IPS-18a (cell line): ENCODE data around the gene STX16.

ENCODE experiments used
- H3K27ac ChIP-seq: one replicate; pipeline ENCODE4 v1.5.1; 2013; ENCODE audit warnings: low read length
- H3K27me3 ChIP-seq: one replicate; pipeline ENCODE4 v1.6.1; 2013; ENCODE audit warnings: mild to moderate bottlenecking, low read length; ENCODE audit not compliant: control insufficient read depth, insufficient read depth
- H3K36me3 ChIP-seq: one replicate; pipeline ENCODE4 v1.6.1; 2013; ENCODE audit warnings: low read depth, low read length; ENCODE audit not compliant: control insufficient read depth
- H3K4me1 ChIP-seq: one replicate; pipeline ENCODE4 v1.6.1; 2013; ENCODE audit warnings: low read depth, low read length; ENCODE audit not compliant: control insufficient read depth
- H3K4me3 ChIP-seq: one replicate; pipeline ENCODE4 v1.5.1; 2013; ENCODE audit warnings: low read length
- H3K9ac ChIP-seq: one replicate; pipeline ENCODE4 v1.6.1; 2013; ENCODE audit warnings: mild to moderate bottlenecking, low read length, moderate library complexity
- H3K9me3 ChIP-seq: one replicate; pipeline ENCODE4 v1.6.1; 2013; ENCODE audit warnings: low read depth, low read length; ENCODE audit not compliant: control insufficient read depth

The STX16 gene, protein sequence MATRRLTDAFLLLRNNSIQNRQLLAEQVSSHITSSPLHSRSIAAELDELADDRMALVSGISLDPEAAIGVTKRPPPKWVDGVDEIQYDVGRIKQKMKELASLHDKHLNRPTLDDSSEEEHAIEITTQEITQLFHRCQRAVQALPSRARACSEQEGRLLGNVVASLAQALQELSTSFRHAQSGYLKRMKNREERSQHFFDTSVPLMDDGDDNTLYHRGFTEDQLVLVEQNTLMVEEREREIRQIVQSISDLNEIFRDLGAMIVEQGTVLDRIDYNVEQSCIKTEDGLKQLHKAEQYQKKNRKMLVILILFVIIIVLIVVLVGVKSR

DNA sequence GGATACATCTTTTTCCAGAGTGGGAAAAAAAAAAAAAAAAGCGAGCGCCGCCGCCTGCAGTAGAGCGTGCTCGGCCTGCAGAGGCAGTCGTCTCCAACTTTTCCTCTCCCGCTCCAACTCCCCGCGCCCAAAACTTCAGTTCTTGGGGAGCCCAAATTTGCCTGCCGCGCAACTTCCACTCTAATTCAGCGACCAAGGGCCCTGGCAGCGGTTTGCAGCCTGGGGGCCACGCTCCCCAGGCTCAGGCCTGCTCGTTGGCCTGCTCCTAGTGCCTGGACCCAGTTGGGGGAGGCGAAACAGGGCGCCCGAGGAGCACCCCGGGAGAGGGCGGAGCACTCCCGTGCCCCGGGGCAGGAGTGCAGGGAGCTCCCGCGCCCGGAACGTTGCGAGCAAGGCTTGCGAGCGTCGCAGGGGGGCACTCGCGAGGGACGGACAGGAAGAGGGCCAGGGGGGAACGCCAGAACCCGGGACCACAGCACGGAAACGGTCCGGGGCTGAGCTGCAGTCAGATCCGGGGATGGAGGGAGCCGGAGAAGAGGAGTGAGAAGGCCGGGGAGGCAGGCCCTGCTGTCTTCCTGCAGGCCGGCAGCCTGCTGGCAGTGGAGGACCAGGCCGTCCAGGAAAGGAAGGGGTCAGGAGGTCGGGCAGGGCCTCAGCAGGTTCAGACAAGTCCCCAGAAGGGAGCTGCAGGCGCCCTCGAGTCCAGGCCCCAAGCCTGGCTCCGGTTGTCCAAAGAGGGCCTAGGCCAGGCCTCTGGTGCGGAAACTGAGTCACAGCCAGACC, at the start of gene STX16:
TSS of gene STX16 (plus strand) at position 508 of the 783 bp plus-strand sequence. CDS start 724 bp downstream, outside the sequence.
- H3K4me1 ChIP-seq, result peaks cover 39% of the 10 kb centered on the region
- peak within 1 kb of the TSS; percentile 93 for H3K27ac ChIP-seq

DNA sequence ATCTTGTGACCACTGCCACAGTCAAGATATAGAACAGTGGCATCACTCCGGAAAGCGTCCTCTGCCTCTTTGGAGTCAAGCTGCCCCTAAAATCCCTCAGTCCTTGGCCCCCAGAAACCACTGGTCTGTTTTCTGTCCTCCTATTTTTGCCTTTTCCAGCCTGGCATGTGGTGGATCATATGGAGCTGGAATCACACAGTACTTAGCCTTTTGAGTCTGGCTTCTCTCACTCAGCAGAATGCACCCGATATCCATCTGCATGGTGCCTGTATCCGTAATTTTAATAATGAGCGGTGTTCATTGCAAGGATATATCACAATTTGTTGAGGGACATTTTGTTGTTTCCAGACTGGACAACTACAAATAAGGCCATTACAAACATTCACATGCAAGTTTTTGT, 49.0 kb upstream of the STX16 start:
- no peaks in the 10 kb centered on the region for H3K9me3 ChIP-seq
- H3K4me1 ChIP-seq, result no peaks in the 10 kb centered on the region
- no peaks in the 10 kb centered on the region for H3K36me3 ChIP-seq
- no peak overlapping the region for H3K27ac ChIP-seq
- no peak overlapping the region for H3K9ac ChIP-seq
- H3K4me3 ChIP-seq, result no peak overlapping the region
- H3K27me3 ChIP-seq, result no peaks in the 10 kb centered on the region

More for the DNA sequence above, at the start of gene STX16:
- no peaks in the 10 kb centered on the region for H3K9me3 ChIP-seq
- H3K9ac ChIP-seq, result peak within 1 kb of the TSS; percentile 94
- H3K36me3 ChIP-seq, result no peaks in the 10 kb centered on the region
- H3K4me3 ChIP-seq, result peak within 1 kb of the TSS; percentile 90
- peaks cover 5% of the 10 kb centered on the region for H3K27me3 ChIP-seq

- H3K9ac ChIP-seq, result no peak overlapping the region
- no peaks in the 10 kb centered on the region for H3K36me3 ChIP-seq
- no peaks in the 10 kb centered on the region for H3K9me3 ChIP-seq
- no peaks in the 10 kb centered on the region for H3K27me3 ChIP-seq
- no peak overlapping the region for H3K4me3 ChIP-seq
- H3K4me1 ChIP-seq, result no peaks in the 10 kb centered on the region
- no peak overlapping the region for H3K27ac ChIP-seq
Observed at GRCh38 chr20:58603721-58604120, 47.4 kb upstream of the STX16 start.

GRCh38 chr20:58604128-58604881, 46.8 kb upstream of the STX16 start:
- Histone ChIP-seq H3K9ac (no peak overlapping the region), H3K4me1 (no peaks in the 10 kb centered on the region), H3K27ac (no peak overlapping the region), H3K4me3 (no peak overlapping the region), H3K27me3 (no peaks in the 10 kb centered on the region), H3K36me3 (no peaks in the 10 kb centered on the region), H3K9me3 (no peaks in the 10 kb centered on the region)

GRCh38 chr20:58605292-58606065, 45.6 kb upstream of the STX16 start:
- Histone ChIP-seq H3K4me1 (no peaks in the 10 kb centered on the region), H3K9me3 (no peaks in the 10 kb centered on the region), H3K36me3 (no peaks in the 10 kb centered on the region), H3K9ac (no peak overlapping the region), H3K27ac (no peak overlapping the region), H3K4me3 (no peak overlapping the region), H3K27me3 (no peaks in the 10 kb centered on the region)

GRCh38 chr20:58606184-58606583, 44.9 kb upstream of the STX16 start:
- no peaks in the 10 kb centered on the region for H3K4me1 ChIP-seq
- no peak overlapping the region for H3K9ac ChIP-seq
- no peaks in the 10 kb centered on the region for H3K27me3 ChIP-seq
- no peaks in the 10 kb centered on the region for H3K9me3 ChIP-seq
- H3K4me3 ChIP-seq, result no peak overlapping the region
- H3K27ac ChIP-seq, result no peak overlapping the region
- no peaks in the 10 kb centered on the region for H3K36me3 ChIP-seq

- Histone ChIP-seq H3K4me1 (no peaks in the 10 kb centered on the region), H3K4me3 (no peak overlapping the region), H3K9me3 (no peaks in the 10 kb centered on the region), H3K27me3 (no peaks in the 10 kb centered on the region), H3K27ac (no peak overlapping the region), H3K36me3 (no peaks in the 10 kb centered on the region), H3K9ac (no peak overlapping the region)
Observed at GRCh38 chr20:58608096-58608840, 42.8 kb upstream of the STX16 start.

GRCh38 chr20:58609026-58609425, 42.1 kb upstream of the STX16 start:
- Histone ChIP-seq H3K4me1 (no peaks in the 10 kb centered on the region), H3K9ac (no peak overlapping the region), H3K9me3 (no peaks in the 10 kb centered on the region), H3K36me3 (no peaks in the 10 kb centered on the region), H3K27me3 (no peaks in the 10 kb centered on the region), H3K4me3 (no peak overlapping the region), H3K27ac (no peak overlapping the region)

DNA sequence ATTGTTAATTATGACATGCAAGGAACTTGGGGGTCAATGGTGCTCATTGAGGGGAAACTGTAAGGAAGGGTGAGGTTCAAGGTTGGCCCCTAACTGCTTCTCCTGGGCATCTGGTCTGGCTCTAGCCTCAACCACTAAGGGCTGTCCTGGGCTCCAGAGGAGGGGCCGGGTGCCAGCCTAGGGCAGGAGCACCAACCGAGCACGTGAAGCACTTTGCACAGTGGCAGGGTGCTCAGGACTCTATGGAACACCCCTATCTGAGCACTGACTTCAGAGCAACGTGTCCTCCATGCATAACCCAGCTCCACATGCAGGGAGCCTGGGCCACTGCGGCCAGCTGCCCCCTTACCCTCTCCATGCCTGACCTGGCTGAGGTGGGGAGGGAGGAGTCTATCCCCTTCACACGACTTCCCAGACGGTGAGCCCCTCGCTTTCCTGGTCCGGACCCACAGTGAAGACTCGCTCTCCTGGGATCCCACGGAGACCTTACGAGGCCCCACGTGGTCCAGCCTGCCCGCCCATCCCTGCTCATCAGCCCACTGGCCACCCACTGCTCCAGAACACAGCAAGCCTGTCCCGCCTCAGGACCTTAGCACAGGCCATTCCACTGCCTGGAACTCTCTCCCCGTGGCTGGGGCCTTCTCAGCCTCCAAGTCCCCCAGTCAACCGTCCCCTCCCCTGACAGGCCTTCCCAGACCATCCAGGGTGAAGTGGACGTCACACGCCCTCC, 40.8 kb upstream of the STX16 start:
- Histone ChIP-seq H3K27me3 (no peaks in the 10 kb centered on the region), H3K9me3 (no peaks in the 10 kb centered on the region), H3K27ac (no peak overlapping the region), H3K4me3 (no peak overlapping the region), H3K36me3 (no peaks in the 10 kb centered on the region), H3K9ac (no peak overlapping the region), H3K4me1 (no peaks in the 10 kb centered on the region)

GRCh38 chr20:58610811-58611210, 40.3 kb upstream of the STX16 start:
- Histone ChIP-seq H3K27me3 (no peaks in the 10 kb centered on the region), H3K9ac (no peak overlapping the region), H3K27ac (no peak overlapping the region), H3K9me3 (no peaks in the 10 kb centered on the region), H3K36me3 (no peaks in the 10 kb centered on the region), H3K4me3 (no peak overlapping the region), H3K4me1 (no peaks in the 10 kb centered on the region)
